HG02571 (cell line): ENCODE data around the gene PARP4.
"Not testable (repeated sequence)": the region's sequence is repeated elsewhere in the genome, so short reads cannot be mapped to it uniquely, and the experiment has no call there.

Source experiments
- ATAC-seq: cut with Tn5 transposase; IDR thresholded peaks from one replicate; pipeline ENCODE4 v1.9.1; 2021; ENCODE audit warnings: mild to moderate bottlenecking, moderate library complexity; ENCODE audit not compliant: unreplicated experiment

Gene PARP4

GRCh38 chr13:24506283-24506682, 6.3 kb downstream of the PARP4 start:
- ATAC-seq, result not testable (repeated sequence)

GRCh38 chr13:24505756-24506155, 6.8 kb downstream of the PARP4 start:
- no peak for ATAC-seq

DNA sequence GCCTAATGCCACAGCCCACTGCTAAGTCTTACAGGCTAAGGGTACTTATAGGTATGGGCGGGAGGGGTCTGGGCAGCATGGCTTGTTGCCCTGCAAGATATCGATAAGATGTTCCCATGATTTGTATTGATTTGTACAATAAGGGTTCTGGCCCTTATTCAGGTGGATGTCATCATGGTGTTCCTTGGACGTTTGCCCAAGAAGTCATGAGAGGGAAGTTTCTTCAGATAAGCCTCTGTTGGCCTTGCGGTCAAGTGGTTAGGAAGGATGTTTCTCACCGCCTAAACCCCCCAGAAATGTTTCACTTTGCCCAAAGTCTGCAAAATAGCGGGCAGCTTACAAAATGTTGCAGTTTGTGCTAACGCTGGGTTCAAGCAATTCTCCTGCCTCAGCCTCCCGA, 7.3 kb downstream of the PARP4 start:
- ATAC-seq, result no peak

- ATAC-seq, result no peak
These were observed 9.2 kb downstream of the PARP4 start for GRCh38 chr13:24503379-24503696.

DNA sequence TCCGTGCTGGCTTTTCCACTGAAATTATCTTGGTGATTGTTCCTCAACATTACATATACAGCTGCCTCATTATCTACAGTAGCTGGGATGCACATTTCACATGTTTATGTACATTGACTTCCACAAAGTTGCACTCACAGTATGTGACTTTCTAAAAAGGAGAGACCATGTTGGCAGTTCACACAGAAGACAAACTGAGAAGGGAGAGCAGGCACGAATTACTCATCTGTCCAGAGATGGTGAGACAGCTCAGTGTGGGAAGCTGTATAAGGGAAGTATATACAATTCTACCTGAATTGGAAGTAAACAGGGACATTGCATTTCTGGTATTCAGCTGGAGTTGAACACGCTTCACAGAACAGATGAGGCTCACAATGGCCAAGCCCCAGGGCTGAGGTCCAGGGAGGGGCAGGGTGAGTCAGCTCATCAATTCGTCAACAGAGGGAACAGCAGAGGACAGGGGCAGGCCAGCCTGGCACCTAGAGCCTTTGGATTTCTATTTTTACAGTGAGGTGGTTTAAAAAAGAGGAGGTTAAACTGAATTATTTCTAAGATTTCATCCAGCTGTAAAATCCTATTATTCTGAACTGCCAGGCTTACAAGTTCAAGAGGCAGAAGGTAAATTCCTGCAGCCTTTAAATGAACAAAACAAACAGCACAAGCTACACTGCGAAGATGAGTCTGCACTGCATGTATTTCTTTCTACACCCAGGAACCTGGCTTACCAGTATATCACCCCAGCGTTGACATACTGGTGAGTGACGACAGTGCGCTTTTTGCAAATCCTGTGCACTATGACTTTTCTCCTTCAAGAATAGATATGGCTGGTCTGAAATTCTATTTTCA, 9.8 kb downstream of the PARP4 start:
- ATAC-seq, result no peak

- ATAC-seq, result no peak
These were observed 11.6 kb downstream of the PARP4 start for GRCh38 chr13:24500977-24501376.

- no peak for ATAC-seq
These were observed 14.8 kb downstream of the PARP4 start for GRCh38 chr13:24497742-24498141.

DNA sequence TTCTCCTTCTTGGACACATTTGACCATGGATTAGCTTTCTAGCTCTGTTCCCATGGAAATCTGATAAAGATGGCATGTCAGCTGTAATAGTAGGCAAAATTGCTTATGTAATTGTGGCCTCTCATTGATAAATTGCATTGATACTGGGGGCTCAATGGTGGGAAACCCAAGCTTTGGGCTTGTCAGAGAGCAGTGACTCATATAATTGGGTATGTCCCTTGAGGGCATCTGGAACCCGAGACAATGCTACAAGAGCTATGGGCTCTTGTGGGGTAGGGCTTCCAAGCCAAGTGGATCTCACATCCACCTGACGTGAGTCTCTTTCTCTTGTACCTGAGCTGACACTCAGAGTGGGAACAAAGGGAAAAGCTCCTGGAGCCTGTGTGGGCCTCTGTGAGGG, 16.3 kb downstream of the PARP4 start:
- ATAC-seq, result not testable (repeated sequence)

DNA sequence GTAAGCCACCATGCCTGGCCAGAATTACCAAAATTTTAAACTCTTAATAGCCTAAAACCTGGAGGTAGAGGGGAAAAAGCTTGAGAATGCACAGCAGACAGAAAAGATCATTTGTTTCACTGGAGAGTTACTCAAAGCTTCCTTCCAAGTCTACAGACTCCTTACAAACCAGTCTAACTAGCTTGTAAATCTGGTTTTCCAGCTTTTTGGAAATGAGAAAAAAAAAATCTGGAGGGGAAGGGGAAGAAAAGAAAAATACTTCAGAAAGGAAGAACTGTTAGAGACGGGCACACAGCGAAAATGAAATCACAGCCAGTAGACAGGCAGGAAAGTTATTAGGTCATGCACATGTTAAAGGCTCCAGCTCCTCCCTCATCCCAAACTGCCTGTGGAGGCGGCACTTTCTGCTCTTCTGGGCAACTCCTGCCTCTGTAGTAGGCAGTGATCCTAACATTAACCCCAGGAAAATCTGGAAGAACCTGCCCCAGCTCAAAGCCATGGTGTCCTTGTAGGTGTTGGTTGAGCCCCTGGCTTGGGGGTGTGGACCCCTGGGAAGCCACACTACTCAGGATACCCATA, 17.3 kb downstream of the PARP4 start:
- ATAC-seq, result no peak

DNA sequence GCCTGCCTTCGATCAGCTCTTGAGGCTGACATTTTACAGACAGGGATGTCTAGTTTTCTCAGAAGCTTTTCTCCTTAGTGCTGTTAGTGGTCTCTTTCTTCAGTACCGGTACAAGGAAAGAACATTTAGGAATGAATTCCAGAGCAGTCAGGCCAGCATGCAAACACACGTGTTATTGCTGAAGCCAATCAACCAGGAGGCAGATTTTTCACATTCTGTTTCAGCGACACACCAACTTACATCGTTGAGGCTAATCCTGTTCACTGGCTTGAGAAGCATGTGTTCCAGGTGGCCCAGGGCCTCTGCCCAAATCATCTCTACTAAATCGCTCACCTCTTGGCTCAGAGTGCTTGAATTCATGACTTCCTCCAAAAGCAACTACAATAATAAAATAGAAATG, 19.2 kb downstream of the PARP4 start:
- ATAC-seq, result no peak

- no peak for ATAC-seq
These were observed 20.7 kb downstream of the PARP4 start for GRCh38 chr13:24491845-24492244.

- ATAC-seq, result no peak
These were observed 22.9 kb downstream of the PARP4 start for GRCh38 chr13:24489721-24490120.

- not testable (repeated sequence) for ATAC-seq
These were observed 24.5 kb downstream of the PARP4 start for GRCh38 chr13:24488092-24488491.

GRCh38 chr13:24486017-24486657, 26.4 kb downstream of the PARP4 start:
- not testable (repeated sequence) for ATAC-seq

GRCh38 chr13:24473686-24474085, 38.9 kb downstream of the PARP4 start:
- no peak for ATAC-seq

DNA sequence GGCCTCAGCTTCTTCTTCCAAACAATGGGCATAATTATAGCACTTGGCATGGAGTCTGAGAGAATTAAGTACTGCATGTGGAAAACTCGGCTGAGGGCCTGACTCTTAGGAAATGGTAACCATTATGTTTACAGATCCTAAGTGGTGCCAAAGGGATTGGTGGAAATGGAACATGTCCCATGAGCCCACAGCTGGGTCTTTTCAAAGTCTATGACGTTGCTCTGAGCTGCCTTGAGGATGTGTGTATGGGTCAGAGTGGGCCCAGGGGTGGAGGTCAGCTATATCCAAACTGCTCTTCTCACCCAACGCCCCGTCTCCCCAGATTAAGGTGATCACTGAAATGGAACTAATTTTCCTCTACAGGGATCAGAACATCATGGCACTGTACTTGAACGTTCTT, 40.4 kb downstream of the PARP4 start:
- ATAC-seq, result not testable (repeated sequence)

- ATAC-seq, result no peak
These were observed 49.5 kb downstream of the PARP4 start for GRCh38 chr13:24463078-24463477.

GRCh38 chr13:24460256-24460655, 52.3 kb downstream of the PARP4 start:
- no peak for ATAC-seq

GRCh38 chr13:24459726-24460125, 52.9 kb downstream of the PARP4 start:
- no peak for ATAC-seq

GRCh38 chr13:24459234-24459633, 53.3 kb downstream of the PARP4 start:
- ATAC-seq, result no peak

DNA sequence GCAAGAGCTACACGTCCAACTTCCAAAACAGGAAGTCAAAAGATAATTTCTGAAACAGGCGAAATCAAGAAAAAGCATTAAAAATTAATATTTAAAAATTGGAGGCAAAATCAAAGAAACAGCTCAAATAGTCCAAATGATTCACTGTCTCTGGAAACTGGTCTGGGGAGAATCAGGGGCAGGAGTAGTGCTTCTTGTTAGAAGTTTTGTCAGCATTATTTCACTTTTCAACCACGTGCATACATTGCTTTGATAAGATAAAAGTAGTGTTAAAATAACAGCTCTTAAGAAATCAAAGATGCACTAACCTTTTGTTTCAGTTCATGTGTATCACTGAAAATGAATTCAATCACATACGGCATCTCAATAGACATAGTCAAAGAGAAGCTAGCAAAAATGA, 53.8 kb downstream of the PARP4 start:
- ATAC-seq, result no peak

DNA sequence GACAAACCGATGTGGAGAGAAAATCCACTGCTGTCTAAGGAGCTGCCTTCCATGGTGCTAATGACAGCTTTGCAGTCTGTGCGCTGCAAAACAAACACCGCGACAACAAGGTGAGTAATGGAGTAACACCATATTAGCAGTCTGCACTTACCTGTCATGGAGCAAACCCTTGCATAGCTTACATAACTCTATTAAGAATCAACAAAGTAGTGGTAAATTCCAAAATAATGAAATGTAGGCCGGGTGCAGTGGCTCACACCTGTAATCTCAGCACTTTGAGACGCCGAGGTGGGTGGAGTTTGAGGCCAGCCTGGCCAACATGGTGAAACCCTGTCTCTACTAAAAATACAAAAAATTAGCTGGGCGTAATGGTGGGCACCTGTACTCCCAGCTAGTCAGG, 56.2 kb downstream of the PARP4 start:
- no peak for ATAC-seq
